HepG2 (cell line): ENCODE results near the gene IMMT. TPM values are rescaled to one million over a fixed set of nuclear protein-coding genes. Genes with fewer than 3 reads are reported as not detected.

Experiments used
- ASH2L ChIP-seq: fragments of 300-600, 200-600 bp; sonication (generic); IDR thresholded peaks from 2 replicates; pipeline ENCODE4 v1.7.0; 2017; ENCODE audit warnings: low read depth, mild to moderate bottlenecking, moderate library complexity, mixed read lengths, low read length; ENCODE audit not compliant: insufficient read length
- BORCS8-MEF2B ChIP-seq: sonication (generic); formaldehyde crosslinking; IDR thresholded peaks from 2 replicates; pipeline ENCODE4 v1.8.0; 2022; ENCODE audit warnings: mild to moderate bottlenecking, missing genetic modification reagents
- CAMTA2 ChIP-seq: sonication (generic); formaldehyde crosslinking; IDR thresholded peaks from 2 replicates; pipeline ENCODE4 v1.4.0; 2020; ENCODE audit warnings: mild to moderate bottlenecking, missing genetic modification reagents, borderline replicate concordance
- EHMT2 ChIP-seq: fragments of 200-600 bp; sonication (generic); IDR thresholded peaks from 2 replicates; pipeline ENCODE4 v1.7.0; 2017; ENCODE audit warnings: antibody characterized with exemption, low read depth, low read length, borderline replicate concordance
- GABPB1 ChIP-seq: IDR thresholded peaks from 2 replicates; pipeline ENCODE4 v1.6.1; 2016; ENCODE audit warnings: mild to moderate bottlenecking, missing genetic modification reagents, moderate library complexity, missing compliant biosample characterization
- IRF9 ChIP-seq: sonication (generic); formaldehyde crosslinking; IDR thresholded peaks from 2 replicates; pipeline ENCODE4 v1.8.0; 2022; ENCODE audit warnings: missing genetic modification reagents, mild to moderate bottlenecking, borderline replicate concordance
- KMT2A ChIP-seq: sonication (generic); formaldehyde crosslinking; IDR thresholded peaks from 2 replicates; pipeline ENCODE4 v1.4.0; 2020; ENCODE audit warnings: missing genetic modification reagents
- MED8 ChIP-seq: sonication (generic); formaldehyde crosslinking; IDR thresholded peaks from 2 replicates; pipeline ENCODE4 v1.8.1; 2023; ENCODE audit warnings: mild to moderate bottlenecking, missing genetic modification reagents; ENCODE audit not compliant: insufficient replicate concordance
- NAIF1 ChIP-seq: sonication (generic); formaldehyde crosslinking; IDR thresholded peaks from 2 replicates; pipeline ENCODE4 v1.5.0; 2020; ENCODE audit warnings: mild to moderate bottlenecking, missing genetic modification reagents, borderline replicate concordance
- NFE2 ChIP-seq: sonication (generic); formaldehyde crosslinking; IDR thresholded peaks from 2 replicates; pipeline ENCODE4 v1.4.0; 2020; ENCODE audit warnings: missing genetic modification reagents
- POLR2A ChIP-seq, 2 experiments: IDR thresholded peaks; 2 replicates each; pipeline ENCODE4 v1.6.1; 2011; ENCODE audit warnings: low read depth in 2 of 2, low read length in 2 of 2, mild to moderate bottlenecking in 1 of 2, moderate library complexity in 1 of 2; ENCODE audit not compliant: insufficient read depth in 1 of 2
- SALL2 ChIP-seq: sonication (generic); formaldehyde crosslinking; IDR thresholded peaks from 2 replicates; pipeline ENCODE4 v1.8.1; 2023; ENCODE audit warnings: mild to moderate bottlenecking, missing genetic modification reagents, inconsistent platforms
- TFAP4 ChIP-seq: sonication (generic); IDR thresholded peaks from 2 replicates; pipeline ENCODE4 v1.6.1; 2016; ENCODE audit warnings: low read depth, borderline replicate concordance
- THRA ChIP-seq: sonication (generic); formaldehyde crosslinking; IDR thresholded peaks from 2 replicates; pipeline ENCODE4 v1.4.0; 2020; ENCODE audit warnings: missing genetic modification reagents, borderline replicate concordance
- ZFX ChIP-seq: sonication (generic); formaldehyde crosslinking; IDR thresholded peaks from 2 replicates; pipeline ENCODE4 v1.4.0; 2020; ENCODE audit warnings: mild to moderate bottlenecking, low read depth, missing genetic modification reagents, moderate library complexity
- ZNF143 ChIP-seq: sonication (generic); formaldehyde crosslinking; IDR thresholded peaks from 2 replicates; pipeline ENCODE4 v1.4.0; 2020; ENCODE audit warnings: missing genetic modification reagents
- ZNF33B ChIP-seq: sonication (generic); formaldehyde crosslinking; IDR thresholded peaks from 2 replicates; pipeline ENCODE4 v1.5.1; 2020; ENCODE audit warnings: mild to moderate bottlenecking, missing genetic modification reagents
- ZNF451 ChIP-seq: sonication (generic); formaldehyde crosslinking; IDR thresholded peaks from 2 replicates; pipeline ENCODE4 v1.5.0; 2020; ENCODE audit warnings: mild to moderate bottlenecking, missing genetic modification reagents
- polyA plus RNA-seq, 8 experiments: library from polyadenylated mRNA; depleted of rRNA in 3 of 8; stranded (reverse) in 7 of 8; unstranded in 1 of 8; fragments of >200 nt; fragmentation: Illumina TruSeq in 4 of 8; extraction: Trizol in 4 of 8; gene quantifications; 2 replicates each; pipeline versions ENCODE4 v1.2.1 to v1.2.3, GENCODE V29; 2011 to 2016; ENCODE audit warnings: low read depth in 4 of 8, missing spikeins in 1 of 8, mixed read lengths in 1 of 8; ENCODE audit not compliant: insufficient read depth in 1 of 8
- total RNA-seq, 5 experiments: library from RNA; depleted of rRNA; stranded (reverse); fragments of >200 nt; fragmentation: Illumina TruSeq; extraction: Trizol; gene quantifications; 2 replicates each; pipeline ENCODE4 v1.2.3, GENCODE V29; 2016; ENCODE audit warnings: low read depth in 1 of 5
- TF ChIP-seq, protein P1 (sequence below): sonication (generic); formaldehyde crosslinking; IDR thresholded peaks from 2 replicates; pipeline ENCODE4 v1.5.0; 2020; ENCODE audit warnings: mild to moderate bottlenecking, missing genetic modification reagents, borderline replicate concordance
- TF ChIP-seq, protein P2 (sequence below): sonication (generic); formaldehyde crosslinking; IDR thresholded peaks from 2 replicates; pipeline ENCODE4 v1.5.0; 2020; ENCODE audit warnings: missing genetic modification reagents

The IMMT gene
- total and polyA plus RNA-seq, 2 of the 13 experiments (the other 11 are each of a cell fraction or from before 2014, with no cell fraction given), result 63.5 to 119 TPM

GRCh38 chr2:86105252-86105968 lies 89.9 kb downstream of the IMMT start, which contains the start of gene POLR1A (continued):
- TF ChIP-seq, protein P1, sequence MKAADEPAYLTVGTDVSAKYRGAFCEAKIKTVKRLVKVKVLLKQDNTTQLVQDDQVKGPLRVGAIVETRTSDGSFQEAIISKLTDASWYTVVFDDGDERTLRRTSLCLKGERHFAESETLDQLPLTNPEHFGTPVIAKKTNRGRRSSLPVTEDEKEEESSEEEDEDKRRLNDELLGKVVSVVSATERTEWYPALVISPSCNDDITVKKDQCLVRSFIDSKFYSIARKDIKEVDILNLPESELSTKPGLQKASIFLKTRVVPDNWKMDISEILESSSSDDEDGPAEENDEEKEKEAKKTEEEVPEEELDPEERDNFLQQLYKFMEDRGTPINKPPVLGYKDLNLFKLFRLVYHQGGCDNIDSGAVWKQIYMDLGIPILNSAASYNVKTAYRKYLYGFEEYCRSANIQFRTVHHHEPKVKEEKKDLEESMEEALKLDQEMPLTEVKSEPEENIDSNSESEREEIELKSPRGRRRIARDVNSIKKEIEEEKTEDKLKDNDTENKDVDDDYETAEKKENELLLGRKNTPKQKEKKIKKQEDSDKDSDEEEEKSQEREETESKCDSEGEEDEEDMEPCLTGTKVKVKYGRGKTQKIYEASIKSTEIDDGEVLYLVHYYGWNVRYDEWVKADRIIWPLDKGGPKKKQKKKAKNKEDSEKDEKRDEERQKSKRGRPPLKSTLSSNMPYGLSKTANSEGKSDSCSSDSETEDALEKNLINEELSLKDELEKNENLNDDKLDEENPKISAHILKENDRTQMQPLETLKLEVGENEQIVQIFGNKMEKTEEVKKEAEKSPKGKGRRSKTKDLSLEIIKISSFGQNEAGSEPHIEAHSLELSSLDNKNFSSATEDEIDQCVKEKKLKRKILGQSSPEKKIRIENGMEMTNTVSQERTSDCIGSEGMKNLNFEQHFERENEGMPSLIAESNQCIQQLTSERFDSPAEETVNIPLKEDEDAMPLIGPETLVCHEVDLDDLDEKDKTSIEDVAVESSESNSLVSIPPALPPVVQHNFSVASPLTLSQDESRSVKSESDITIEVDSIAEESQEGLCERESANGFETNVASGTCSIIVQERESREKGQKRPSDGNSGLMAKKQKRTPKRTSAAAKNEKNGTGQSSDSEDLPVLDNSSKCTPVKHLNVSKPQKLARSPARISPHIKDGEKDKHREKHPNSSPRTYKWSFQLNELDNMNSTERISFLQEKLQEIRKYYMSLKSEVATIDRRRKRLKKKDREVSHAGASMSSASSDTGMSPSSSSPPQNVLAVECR (CRISPR knock-in tag), result peak; percentile 90; the same call in 1 of the 2 replicates
- TF ChIP-seq ZNF143, result peak; percentile 92
- TF ChIP-seq, protein P2, sequence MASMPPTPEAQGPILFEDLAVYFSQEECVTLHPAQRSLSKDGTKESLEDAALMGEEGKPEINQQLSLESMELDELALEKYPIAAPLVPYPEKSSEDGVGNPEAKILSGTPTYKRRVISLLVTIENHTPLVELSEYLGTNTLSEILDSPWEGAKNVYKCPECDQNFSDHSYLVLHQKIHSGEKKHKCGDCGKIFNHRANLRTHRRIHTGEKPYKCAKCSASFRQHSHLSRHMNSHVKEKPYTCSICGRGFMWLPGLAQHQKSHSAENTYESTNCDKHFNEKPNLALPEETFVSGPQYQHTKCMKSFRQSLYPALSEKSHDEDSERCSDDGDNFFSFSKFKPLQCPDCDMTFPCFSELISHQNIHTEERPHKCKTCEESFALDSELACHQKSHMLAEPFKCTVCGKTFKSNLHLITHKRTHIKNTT (CRISPR knock-in tag), result no peak
- TF ChIP-seq ZNF33B (CRISPR knock-in tag), result 0 out of 2 replicates have a peak, but pooled peaks have one; percentile 39
- TF ChIP-seq KMT2A (CRISPR knock-in tag), result peak; percentile 51; the same call in 1 of the 2 replicates
- peak; percentile 64; the same call in 1 of the 2 replicates for TF ChIP-seq EHMT2
- TF ChIP-seq ZFX (CRISPR knock-in tag), result peak; percentile 94
- TF ChIP-seq IRF9, result peak; percentile 67; the same call in 1 of the 2 replicates
- TF ChIP-seq ZNF451 (CRISPR knock-in tag), result peak; percentile 62
- peak; percentile 17; the same call in 1 of the 2 replicates for TF ChIP-seq BORCS8-MEF2B
- TF ChIP-seq SALL2 (CRISPR knock-in tag), result peak; percentile 69
- TF ChIP-seq ASH2L, result no peak
- peak; percentile 58; the same call in 1 of the 2 replicates for TF ChIP-seq THRA (CRISPR knock-in tag)
- TF ChIP-seq NAIF1 (CRISPR knock-in tag), result peak; percentile 99; the same call in 1 of the 2 replicates
- no peak for TF ChIP-seq POLR2A (IDR thresholded peaks at IDR 0.05; ENCODE audit: insufficient read depth in 1 of 2, low read depth in 2 of 2, low read length in 2 of 2)
- TF ChIP-seq TFAP4, result peak; percentile 7; the same call in 1 of the 2 replicates
- no peak for TF ChIP-seq MED8 (CRISPR knock-in tag)
- no peak for TF ChIP-seq CAMTA2 (CRISPR knock-in tag)
- peak; percentile 46; the same call in 1 of the 2 replicates for TF ChIP-seq GABPB1
- no peak for TF ChIP-seq NFE2 (CRISPR knock-in tag)
